Stimulated activated CD4-positive, alpha-beta T cell treated with anti-CD3 and anti-CD28 coated beads, Interleukin-4, amount 100 ng/mL, for 24 hours (primary cell): ENCODE measurements around the gene CACNA1C.
"Not testable (repeated sequence)": the region's sequence is repeated elsewhere in the genome, so short reads cannot be mapped to it uniquely, and the experiment has no call there.

ENCODE experiments used
- DNase-seq: peaks from one replicate; pipeline ENCODE4 v3.0.0-alpha.2; 2020

The CACNA1C gene

GRCh38 chr12:2076728-2077127 is 23.9 kb downstream of the CACNA1C start:
- DNase-seq = no peak

GRCh38 chr12:2080604-2081003 is 27.8 kb downstream of the CACNA1C start:
- DNase-seq = no peak

DNA sequence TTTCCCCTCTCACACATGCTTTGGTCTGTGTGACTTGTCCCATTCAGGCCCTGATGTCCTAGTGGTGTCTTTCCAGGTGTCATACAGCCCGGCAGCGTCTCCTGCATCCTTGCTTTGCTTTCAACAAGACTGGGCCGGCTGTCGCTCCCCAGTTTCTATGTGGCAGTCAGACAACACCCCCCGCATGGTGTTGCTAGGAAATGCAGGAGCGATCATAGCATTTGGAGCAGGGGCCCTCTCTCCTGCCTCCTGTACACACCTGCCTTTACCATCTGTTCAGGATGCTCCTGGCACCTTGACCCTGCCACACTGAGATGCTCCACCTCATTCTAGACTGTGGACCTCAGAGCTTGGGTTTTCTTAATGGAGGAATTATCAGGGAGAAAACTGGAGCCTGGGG is 29.5 kb downstream of the CACNA1C start:
- DNase-seq = no peak

DNA sequence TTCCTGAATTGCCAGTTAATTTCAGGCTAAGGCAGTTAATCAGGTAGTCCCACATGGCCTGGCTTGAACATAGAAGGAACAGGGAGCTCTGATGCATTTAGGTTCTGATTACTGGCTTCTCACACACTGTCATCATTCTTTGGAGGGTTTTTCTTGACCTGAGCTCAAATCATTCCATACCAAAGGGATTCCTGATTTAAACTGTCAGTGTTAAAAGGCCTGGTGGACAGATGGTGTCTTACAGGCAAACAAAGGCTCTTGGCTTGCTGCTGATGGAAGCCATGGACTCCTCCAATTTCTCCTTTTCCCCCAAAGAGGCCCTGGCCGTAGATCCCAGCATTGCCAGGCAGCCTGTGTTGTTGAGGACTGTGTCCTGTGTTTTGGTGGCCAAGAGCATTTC is 30.2 kb downstream of the CACNA1C start:
- DNase-seq = no peak

- DNase-seq = no peak
These were observed 30.8 kb downstream of the CACNA1C start for GRCh38 chr12:2083561-2083960.

DNA sequence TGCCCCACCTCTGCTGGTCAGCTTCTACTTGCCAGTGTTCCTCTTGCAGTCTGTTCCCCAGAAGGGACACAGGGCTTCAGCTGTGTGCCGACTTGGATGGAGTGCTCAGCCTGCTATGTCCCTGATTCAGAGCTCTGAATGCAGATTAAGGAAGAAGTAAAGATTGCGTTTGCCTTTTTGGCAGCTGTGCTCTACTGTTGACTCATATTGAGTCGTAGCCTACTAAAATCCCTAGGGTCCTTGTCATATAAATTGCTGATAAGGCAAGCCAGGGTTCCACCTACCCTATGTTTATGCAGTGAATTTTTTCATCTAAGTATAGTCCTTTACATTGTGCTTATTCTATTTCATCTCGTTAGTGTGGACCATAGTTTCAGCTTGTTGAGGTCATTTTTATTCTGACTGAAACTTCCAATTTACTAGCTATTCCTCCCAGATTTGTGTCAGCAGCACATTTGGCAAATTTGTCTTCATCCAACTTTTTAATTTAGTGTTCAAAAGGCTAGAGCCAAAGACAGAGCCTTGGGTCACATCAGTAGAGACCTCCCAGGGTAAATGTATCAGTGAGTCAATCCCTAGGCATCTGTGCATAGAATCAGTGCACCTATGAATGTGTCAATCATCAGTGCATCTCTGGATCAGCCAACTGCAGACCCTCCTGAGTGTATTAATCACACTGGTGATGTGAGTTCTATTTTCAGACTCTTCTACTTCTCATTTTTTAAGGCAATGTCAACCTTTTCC is 31.9 kb downstream of the CACNA1C start:
- DNase-seq = no peak

GRCh38 chr12:2092354-2092753 is 39.6 kb downstream of the CACNA1C start:
- DNase-seq = no peak

DNA sequence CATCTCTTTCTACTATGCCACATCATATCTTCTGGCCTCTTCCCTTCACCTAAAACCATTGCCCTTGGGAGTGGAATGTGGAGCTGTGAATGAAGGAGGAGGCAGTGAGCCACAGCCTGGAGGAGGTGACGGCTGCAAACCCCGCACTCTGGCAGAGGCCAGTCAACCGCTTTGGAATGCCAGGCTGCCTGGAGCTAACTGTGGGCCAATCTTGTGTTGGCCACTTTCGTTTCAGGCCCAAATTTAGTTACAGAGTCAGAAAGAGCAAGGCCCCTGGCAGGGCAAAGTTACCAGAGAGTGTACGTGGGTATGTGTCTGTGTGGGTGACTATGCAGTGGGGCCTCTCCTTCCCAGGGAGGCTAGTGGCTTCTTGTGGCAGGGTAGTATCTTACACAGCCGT is 40.1 kb downstream of the CACNA1C start:
- no peak for DNase-seq

DNA sequence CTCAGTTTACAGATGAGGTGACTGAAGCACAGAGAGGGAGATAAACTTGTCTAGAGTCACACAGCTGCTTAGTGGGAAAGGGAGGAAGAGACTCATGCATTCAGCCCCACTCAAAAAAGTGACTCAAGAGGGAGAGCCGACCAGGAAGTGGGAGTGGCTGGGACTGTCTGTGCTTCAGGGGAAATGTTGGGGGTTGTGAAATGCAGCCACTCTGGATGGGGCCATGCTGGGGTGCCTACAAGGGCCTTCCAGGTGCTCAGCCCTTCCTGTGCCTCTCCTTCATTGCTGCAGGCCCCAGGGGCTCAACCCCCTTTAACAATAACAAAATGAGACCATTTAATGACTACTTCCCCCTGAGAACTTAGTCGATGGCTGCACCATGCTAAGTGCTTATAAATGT is 41.8 kb downstream of the CACNA1C start:
- DNase-seq = no peak

DNA sequence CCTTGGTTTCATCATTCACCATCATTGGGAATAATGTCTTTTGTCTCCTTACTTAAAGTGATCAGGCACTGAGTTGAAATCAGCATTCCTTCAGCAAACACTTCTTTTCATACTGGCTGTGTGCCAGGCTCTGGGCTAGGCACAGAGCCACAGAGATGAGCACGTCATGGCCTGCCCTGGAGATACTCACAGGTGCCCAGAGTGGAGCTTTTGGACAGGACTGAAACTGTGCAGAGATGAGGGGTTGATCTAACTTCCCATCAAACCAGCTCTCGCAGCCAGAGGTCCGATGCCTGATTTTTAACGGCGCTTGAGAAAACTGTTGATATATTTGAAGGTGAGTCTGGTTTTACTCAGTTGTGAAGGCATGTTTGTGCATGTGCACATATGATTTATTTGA is 43.1 kb downstream of the CACNA1C start:
- DNase-seq = no peak

DNA sequence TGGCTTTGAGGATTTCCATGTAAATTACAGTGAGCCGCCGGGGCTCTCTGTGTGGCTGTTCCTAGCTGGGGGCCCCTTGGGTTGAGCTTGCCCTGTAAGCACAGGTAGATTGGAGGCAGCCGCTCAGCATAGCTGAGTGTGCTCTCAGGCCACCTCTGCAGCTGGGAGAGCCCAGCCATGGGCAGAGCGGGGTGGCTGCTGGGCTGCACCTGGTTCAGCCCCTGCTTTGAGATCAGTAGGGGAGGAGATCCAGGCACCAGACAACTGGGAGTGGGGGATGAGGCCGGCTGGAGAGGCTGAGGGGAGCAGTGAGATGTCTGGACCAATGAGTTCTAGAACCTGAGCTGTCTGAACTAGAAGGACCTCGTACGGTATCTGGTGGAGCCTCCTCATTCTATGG is 44.8 kb downstream of the CACNA1C start:
- DNase-seq = no peak

DNA sequence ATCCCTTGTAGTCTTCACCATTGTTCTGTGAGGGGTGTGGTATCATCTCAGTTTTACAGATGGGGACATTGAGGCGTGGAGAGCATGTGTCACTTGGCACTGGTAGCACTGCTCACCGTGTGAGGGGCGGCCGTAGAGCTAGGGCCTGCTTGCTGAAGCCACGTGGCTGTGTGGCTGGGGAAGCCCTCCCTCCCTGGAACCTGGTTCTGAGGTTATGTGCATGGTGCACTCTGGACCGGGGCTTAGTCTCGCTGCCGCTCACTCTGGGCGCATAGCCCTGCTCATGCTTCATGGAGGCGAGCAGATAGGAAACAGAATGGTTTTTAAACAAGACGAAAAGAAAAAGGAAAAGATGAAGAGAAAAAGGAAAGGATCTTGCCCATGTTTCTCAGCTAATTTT is 46.1 kb downstream of the CACNA1C start:
- no peak for DNase-seq

- no peak for DNase-seq
These were observed 46.8 kb downstream of the CACNA1C start for GRCh38 chr12:2099595-2099994.

DNA sequence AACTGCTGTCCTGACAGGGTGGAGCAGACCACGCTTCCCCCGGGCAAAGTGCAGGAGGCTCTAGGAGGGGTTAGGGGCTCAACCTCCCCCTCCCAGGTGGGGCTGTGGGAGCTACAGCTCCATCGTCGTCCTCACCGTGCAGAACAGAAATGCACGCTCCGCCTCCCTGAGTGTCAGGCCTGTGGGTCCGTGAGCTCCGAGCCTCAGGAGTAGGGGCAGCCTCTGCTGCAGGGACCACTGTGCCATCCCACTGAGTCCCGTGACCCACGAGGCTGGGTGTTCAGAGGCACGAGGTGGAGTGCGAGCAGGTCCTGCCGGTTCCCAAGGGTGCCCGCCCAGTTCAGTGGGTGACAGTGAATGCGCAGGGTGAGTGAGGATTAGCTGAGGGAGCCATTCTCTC is 48.6 kb downstream of the CACNA1C start:
- DNase-seq = no peak

DNA sequence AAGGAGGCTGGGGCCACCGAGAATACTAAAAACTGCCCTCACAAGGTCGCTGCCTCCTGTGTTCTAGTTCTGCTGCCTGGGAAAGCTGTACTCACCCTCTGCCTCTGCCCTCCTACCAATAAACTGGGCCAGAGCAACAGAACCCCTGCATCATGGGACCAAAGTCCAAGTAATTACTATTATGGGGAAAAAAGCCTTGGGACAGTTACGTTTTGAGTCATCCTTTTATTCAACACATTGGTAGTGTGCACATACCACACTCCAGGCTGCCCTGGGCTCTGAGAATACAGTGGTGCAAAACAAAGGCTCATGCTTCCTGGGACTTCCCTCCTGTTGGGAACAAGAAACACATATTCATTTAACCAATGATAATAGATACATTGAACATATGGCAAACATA is 49.0 kb downstream of the CACNA1C start:
- no peak for DNase-seq

- DNase-seq = not testable (repeated sequence)
These were observed 49.9 kb downstream of the CACNA1C start for GRCh38 chr12:2102736-2103135.

DNA sequence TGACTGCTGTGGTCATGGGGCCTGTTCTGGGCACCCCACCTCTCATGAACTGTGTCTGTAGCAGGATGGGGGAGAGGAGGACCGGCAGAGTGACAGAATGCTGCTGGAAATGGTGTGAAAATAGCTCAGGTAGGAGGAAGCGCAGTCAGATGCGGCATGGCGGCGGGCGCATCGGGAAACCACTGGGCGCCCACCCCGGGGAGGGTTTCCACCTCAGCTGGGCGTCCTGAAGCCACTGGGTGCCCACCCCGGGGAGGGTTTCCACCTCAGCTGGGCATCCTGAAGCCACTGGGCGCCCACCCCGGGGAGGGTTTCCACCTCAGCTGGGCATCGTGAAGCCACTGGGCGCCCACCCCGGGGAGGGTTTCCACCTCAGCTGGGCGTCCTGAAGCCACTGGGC is 52.6 kb downstream of the CACNA1C start:
- DNase-seq = not testable (repeated sequence)

DNA sequence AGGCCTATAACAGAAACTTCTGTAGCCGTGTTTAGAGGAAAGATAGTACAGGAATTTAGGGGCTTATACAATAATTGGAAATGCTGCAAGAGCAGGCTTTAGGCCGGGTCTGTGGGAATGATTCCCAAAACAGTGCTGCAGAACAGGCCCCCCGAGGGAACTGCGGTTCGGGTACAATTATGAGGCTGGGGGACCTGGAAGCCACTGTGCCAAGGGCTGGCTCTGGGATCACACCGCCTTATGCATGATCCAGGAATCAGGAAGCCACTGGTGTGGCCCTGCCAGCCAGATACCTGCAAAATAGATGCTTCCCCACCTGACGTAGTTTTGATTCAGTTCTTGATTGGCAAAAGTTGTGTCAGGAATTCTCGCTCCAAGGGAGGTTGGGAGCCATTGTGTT is 55.4 kb downstream of the CACNA1C start:
- DNase-seq = no peak

- DNase-seq = no peak
These were observed 56.3 kb downstream of the CACNA1C start for GRCh38 chr12:2108975-2109671.

GRCh38 chr12:2110127-2110526 is 57.3 kb downstream of the CACNA1C start:
- DNase-seq = no peak

GRCh38 chr12:2110849-2111566 is 58.2 kb downstream of the CACNA1C start:
- DNase-seq = no peak

DNA sequence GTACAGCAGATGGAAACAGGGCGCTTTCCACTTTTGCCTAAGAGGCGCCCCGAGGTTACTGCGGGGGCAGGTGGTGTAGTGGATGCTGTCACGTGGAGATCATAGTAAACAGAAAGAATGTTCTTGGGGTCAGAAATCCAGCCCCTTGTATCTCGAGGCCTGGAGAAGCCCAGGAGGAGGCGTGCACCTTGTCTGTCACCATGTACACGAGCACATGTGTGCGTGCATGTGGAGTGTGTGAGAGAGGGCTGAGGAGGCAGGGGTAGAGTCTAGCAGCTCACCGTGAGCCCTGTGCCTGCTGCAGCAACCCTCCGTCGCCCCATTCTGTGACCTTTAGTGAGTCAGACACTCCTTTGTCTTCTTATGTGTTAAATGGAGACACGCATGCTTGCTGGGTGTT is 59.0 kb downstream of the CACNA1C start:
- no peak for DNase-seq

DNA sequence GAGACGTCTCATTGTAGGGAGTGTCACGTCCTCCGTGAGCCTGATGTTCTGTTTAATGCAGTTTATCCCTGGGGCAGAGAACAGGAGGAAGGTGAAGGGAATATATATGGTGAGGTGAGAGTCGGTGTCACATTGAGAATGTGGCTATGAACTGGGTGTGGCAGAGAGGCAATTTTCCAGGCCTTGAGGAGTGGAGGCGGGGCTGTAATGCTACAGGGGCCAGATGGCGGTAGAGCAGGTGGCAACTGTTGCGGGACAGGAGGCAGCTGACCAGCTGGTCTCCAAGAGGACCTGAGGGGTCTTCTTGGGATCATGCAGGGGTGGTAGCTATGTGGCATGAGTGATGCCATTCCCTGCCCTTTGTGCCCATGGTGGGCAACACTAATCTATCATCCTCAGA is 59.6 kb downstream of the CACNA1C start:
- DNase-seq = no peak
